K562 (cell line): ENCODE data around the gene ANKRD7. TPM values are rescaled to one million over a fixed set of nuclear protein-coding genes. Genes with fewer than 3 reads are reported as not detected.

Source experiments
- ATAC-seq: fragments of 200-7000 bp; cut with Tn5 transposase; 3 replicates; pipeline ENCODE4 v1.9.1; 2020; ENCODE audit warnings: moderate library complexity
- BruUV-seq: library from RNA; stranded (reverse); fragments of 400-500 nt; replicated peaks from 2 replicates; lab custom pipeline; 2021; lab: Mats Ljungman, UMichigan
- CTCF ChIA-PET: fragments of 300-600 bp; formaldehyde crosslinking; extraction: SDS; loops from one replicate; lab custom pipeline; 2021; ENCODE audit warnings: low intra/inter-chr PET ratio; lab: Yijun Ruan, JAX
- POLR2A ChIA-PET: fragments of 300-600, 350-650 bp; sonication (Branson Sonifier 250); formaldehyde crosslinking; extraction: SDS; loops from one replicate; lab custom pipeline; 2021; ENCODE audit warnings: antibody characterized with exemption, inconsistent platforms; lab: Yijun Ruan, JAX
- DNase-seq, 4 experiments: peaks; one replicate each; pipeline versions ENCODE4 v3.0.0 to v3.0.0-alpha.2; 2011 to 2018; ENCODE audit warnings: low spot score in 3 of 4, mixed read lengths in 3 of 4; ENCODE audit errors: extremely low read depth in 1 of 4
- FAIRE-seq: peaks from 2 replicates; lab custom pipeline; 2011; peaks lifted over from hg19 to GRCh38; lab: Jason Lieb, UNC
- H2AFZ ChIP-seq: 2 replicates; pipeline ENCODE4 v1.6.0; 2011; ENCODE audit warnings: low read depth, low read length, control low read depth, inconsistent platforms
- H3K27ac ChIP-seq: fragments of 200-600 bp; 3 replicates; pipeline ENCODE4 v1.8.0; 2011; ENCODE audit warnings: low read depth, mild to moderate bottlenecking, control low read depth, inconsistent platforms, low read length, moderate library complexity, mixed read lengths; ENCODE audit errors: extremely low read depth
- H3K27me3 ChIP-seq, 2 experiments: fragments of 300-600 bp in 1 of 2; 2 replicates in 1 of 2; 3 replicates in 1 of 2; pipeline versions ENCODE4 v1.6.0 to v1.8.0; 2011; ENCODE audit warnings: inconsistent platforms in 2 of 2, low read length in 2 of 2, mild to moderate bottlenecking in 1 of 2, mixed read lengths in 1 of 2, moderate library complexity in 1 of 2; ENCODE audit not compliant: control insufficient read depth in 2 of 2, insufficient read depth in 2 of 2
- H3K36me3 ChIP-seq: fragments of 300-600 bp; 3 replicates; pipeline ENCODE4 v1.8.0; 2011; ENCODE audit warnings: mild to moderate bottlenecking, low read length, inconsistent platforms; ENCODE audit not compliant: control insufficient read depth, insufficient read depth
- H3K4me1 ChIP-seq, 2 experiments: fragments of 200-600 bp in 1 of 2; replicated peaks in 1 of 2; 2 replicates in 1 of 2; 3 replicates in 1 of 2; pipeline versions ENCODE4 v1.5.1 to v1.8.0; 2011; ENCODE audit warnings: inconsistent platforms in 2 of 2, low read length in 2 of 2, mild to moderate bottlenecking in 1 of 2, mixed read lengths in 1 of 2, moderate library complexity in 1 of 2; ENCODE audit not compliant: control insufficient read depth in 2 of 2, insufficient read depth in 2 of 2
- H3K4me2 ChIP-seq: 2 replicates; pipeline ENCODE4 v1.6.1; 2011; ENCODE audit warnings: low read length, control low read depth, inconsistent platforms, mixed read lengths; ENCODE audit not compliant: insufficient read depth
- H3K4me3 ChIP-seq: fragments of 200-600 bp; sonication (generic), shearing (Covaris generic); 2 replicates; pipeline ENCODE4 v1.5.1; 2016; ENCODE audit warnings: control low read depth, inconsistent platforms
- H3K79me2 ChIP-seq: fragments of 200-600 bp; 3 replicates; pipeline ENCODE4 v1.8.0; 2011; ENCODE audit warnings: low read length, inconsistent platforms; ENCODE audit not compliant: control insufficient read depth, insufficient read depth
- H3K9ac ChIP-seq, 2 experiments: 2 replicates each; pipeline versions ENCODE4 v1.6.0 to v1.6.1; 2011; ENCODE audit warnings: low read depth in 2 of 2, low read length in 2 of 2, control low read depth in 1 of 2, inconsistent platforms in 1 of 2, mild to moderate bottlenecking in 1 of 2, mixed read lengths in 1 of 2; ENCODE audit not compliant: insufficient read depth in 1 of 2
- H3K9me1 ChIP-seq: one replicate; pipeline ENCODE4 v1.6.0; 2011; ENCODE audit warnings: inconsistent platforms, mild to moderate bottlenecking, low read length, moderate library complexity; ENCODE audit not compliant: control insufficient read depth, insufficient read depth
- H3K9me3 ChIP-seq: replicated peaks from 2 replicates; pipeline ENCODE4 v1.5.1; 2011; ENCODE audit warnings: low read depth, low read length, inconsistent platforms; ENCODE audit not compliant: control insufficient read depth, insufficient read depth
- H4K20me1 ChIP-seq: replicated peaks from 2 replicates; pipeline ENCODE4 v1.6.1; 2011; ENCODE audit warnings: low read length, inconsistent platforms, mixed read lengths; ENCODE audit not compliant: control insufficient read depth, insufficient read depth
- C11orf30 ChIP-seq: fragments of 450-650 bp; IDR thresholded peaks from 2 replicates; pipeline ENCODE4 v1.6.1; 2016; ENCODE audit warnings: low read depth, mild to moderate bottlenecking
- CBFA2T3 ChIP-seq: fragments of 450-650 bp; IDR thresholded peaks from 2 replicates; pipeline ENCODE4 v1.6.1; 2017
- ELF1 ChIP-seq: fragments of 200-800 bp; sonication (Bioruptor generic); IDR thresholded peaks from 2 replicates; pipeline ENCODE4 v1.6.1; 2016; ENCODE audit warnings: missing genetic modification characterization, missing compliant biosample characterization
- ETV5 ChIP-seq: sonication (generic); formaldehyde crosslinking; IDR thresholded peaks from 2 replicates; pipeline ENCODE4 v1.4.0; 2020; ENCODE audit warnings: low read depth, mild to moderate bottlenecking, missing genetic modification reagents
- HIVEP1 ChIP-seq: fragments of 250-450 bp; sonication (Bioruptor Pico); IDR thresholded peaks from 2 replicates; pipeline ENCODE4 v1.4.0; 2020; ENCODE audit warnings: mild to moderate bottlenecking
- HOMEZ ChIP-seq: fragments of 250-450 bp; sonication (Bioruptor Pico); IDR thresholded peaks from 2 replicates; pipeline ENCODE4 v1.4.0; 2020; ENCODE audit warnings: mild to moderate bottlenecking, moderate library complexity
- RNF2 ChIP-seq: sonication (generic); IDR thresholded peaks from 2 replicates; pipeline ENCODE4 v1.6.1; 2016
- SRSF3 ChIP-seq: fragments of 200-400 bp; formaldehyde crosslinking; IDR thresholded peaks from 2 replicates; pipeline ENCODE4 v1.6.1; 2016; ENCODE audit warnings: mild to moderate bottlenecking, low read length, moderate library complexity; ENCODE audit not compliant: insufficient read depth
- STAG1 ChIP-seq: sonication (generic); formaldehyde crosslinking; IDR thresholded peaks from 2 replicates; pipeline ENCODE4 v1.5.0; 2020; ENCODE audit warnings: missing genetic modification reagents, borderline replicate concordance
- TRIM28 ChIP-seq: fragments of 450-650 bp; IDR thresholded peaks from 2 replicates; pipeline ENCODE4 v1.6.1; 2017
- ZBTB7A ChIP-seq: IDR thresholded peaks from 2 replicates; pipeline ENCODE4 v1.6.1; 2011; ENCODE audit warnings: low read depth, mild to moderate bottlenecking, low read length, moderate library complexity, borderline replicate concordance; ENCODE audit not compliant: control insufficient read depth
- ZEB2 ChIP-seq: fragments of 450-650 bp; IDR thresholded peaks from 2 replicates; pipeline ENCODE4 v1.6.1; 2016
- WGBS: fragments of 100-300 bp; shearing (Covaris generic); methylation state at CpG from one replicate; pipeline ENCODE4 v1.1.6; 2016; ENCODE audit warnings: low coverage, mixed read lengths; ENCODE audit not compliant: insufficient coverage; ENCODE audit errors: missing lambda C conversion rate; 5-methylcytosine and 5-hydroxymethylcytosine counted together
- in situ Hi-C: fragments of 300-500 bp; cut with MboI; formaldehyde crosslinking; loops from 4 replicates; pipeline ENCODE4 v1.15.0; 2018; ENCODE audit warnings: inconsistent platforms, mixed read lengths
- intact Hi-C: fragments of 100-400 bp; cut with micrococcal nuclease; formaldehyde crosslinking; loops from 2 replicates; pipeline ENCODE4 v1.14.2; 2022
- polyA plus RNA-seq, 8 experiments: library from polyadenylated mRNA; depleted of rRNA in 4 of 8; stranded (reverse) in 5 of 8; unstranded in 3 of 8; fragments of >200 nt; fragmentation: Nextera tagmentation in 2 of 8; fragmentation: Illumina TruSeq in 1 of 8; extraction: Ambion mirVana in 2 of 8; extraction: Trizol in 1 of 8; gene quantifications; 2 replicates each; pipeline versions ENCODE4 v1.2.1 to v1.2.3, GENCODE V29; 2011 to 2014; ENCODE audit warnings: inconsistent platforms in 1 of 8, missing spikeins in 1 of 8
- total RNA-seq, 7 experiments: library from RNA; depleted of rRNA in 6 of 7; stranded (reverse); fragments of >200 nt in 6 of 7; fragmentation: Illumina TruSeq in 2 of 7; extraction: Trizol in 2 of 7; gene quantifications; 2 replicates each; pipeline versions ENCODE4 v1.2.1 to v1.2.3, GENCODE V29; 2011 to 2021; ENCODE audit warnings: low replicate concordance in 1 of 7
- TF ChIP-seq, protein P1 (sequence below): sonication (generic); formaldehyde crosslinking; IDR thresholded peaks from 2 replicates; pipeline ENCODE4 v1.8.0; 2022; ENCODE audit warnings: missing genetic modification reagents, mild to moderate bottlenecking, borderline replicate concordance

Gene ANKRD7
- total and polyA plus RNA-seq, 9 of the 15 experiments (the other 6 are each of a cell fraction or from before 2014, with no cell fraction given) = 0.33 TPM; not detected in 8

DNA sequence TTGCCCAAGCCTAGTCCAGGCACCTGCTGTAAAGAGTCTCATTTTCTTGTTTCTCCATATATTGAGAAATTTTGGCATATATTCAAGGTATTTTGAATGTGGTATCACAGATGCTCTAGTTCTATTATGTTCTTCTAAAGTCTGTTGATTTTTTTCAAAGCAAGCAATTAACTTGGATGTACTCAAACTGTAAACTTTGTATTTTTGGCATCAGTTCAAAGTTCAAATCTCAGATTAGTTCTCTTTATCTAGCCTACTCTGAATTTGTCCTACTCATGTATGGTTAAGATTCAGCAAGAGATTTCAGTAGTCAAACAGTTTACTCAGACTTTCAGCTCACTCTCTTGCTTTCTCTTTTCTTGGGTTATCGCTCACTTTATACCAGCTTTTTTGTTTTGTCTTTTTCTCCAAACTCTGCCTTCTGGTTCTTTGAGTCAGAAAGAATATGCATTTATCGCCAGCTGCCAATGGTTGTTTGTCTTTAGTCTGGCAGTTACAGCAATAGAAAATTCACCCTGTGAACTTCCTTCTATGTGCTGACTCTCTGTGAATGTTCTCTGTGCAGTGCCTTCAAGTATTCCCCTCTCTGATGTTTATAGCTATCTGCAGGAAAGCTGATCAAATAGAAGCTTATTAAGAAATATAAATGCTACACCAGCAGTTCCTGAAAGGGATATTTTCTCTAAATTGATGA is 56.0 kb downstream of the ANKRD7 start:
- no peaks in the 10 kb centered on the region for H3K36me3 ChIP-seq
- H3K27ac ChIP-seq = no peak overlapping the region
- in situ Hi-C loops = no loop called here
- ChIA-PET CTCF (no interaction called here), POLR2A (no interaction called here)
- H3K9me1 ChIP-seq = no peaks in the 10 kb centered on the region
- intact Hi-C loops = no loop called here
- H3K4me2 ChIP-seq = no peak overlapping the region
- peaks cover 3% of the 10 kb centered on the region; the same call in 1 of the 2 replicates for H3K9me3 ChIP-seq
- H2AFZ ChIP-seq = no peak overlapping the region
- FAIRE-seq (no peak), DNase-seq (no peak), ATAC-seq (no peak)
- H3K79me2 ChIP-seq = no peaks in the 10 kb centered on the region
- H3K4me3 ChIP-seq = no peak overlapping the region
- no peak overlapping the region for H3K9ac ChIP-seq
- H4K20me1 ChIP-seq = no peaks in the 10 kb centered on the region
- H3K27me3 ChIP-seq = no peaks in the 10 kb centered on the region
- H3K4me1 ChIP-seq = no peaks in the 10 kb centered on the region
- BruUV-seq = no TSS peak
- TF ChIP-seq ELF1 (tag) (no peak), STAG1 (no peak), ZEB2 (no peak), RNF2 (no peak)
- whole genome bisulfite sequencing = 0% methylated on average over 2 of the region's 2 CpGs

DNA sequence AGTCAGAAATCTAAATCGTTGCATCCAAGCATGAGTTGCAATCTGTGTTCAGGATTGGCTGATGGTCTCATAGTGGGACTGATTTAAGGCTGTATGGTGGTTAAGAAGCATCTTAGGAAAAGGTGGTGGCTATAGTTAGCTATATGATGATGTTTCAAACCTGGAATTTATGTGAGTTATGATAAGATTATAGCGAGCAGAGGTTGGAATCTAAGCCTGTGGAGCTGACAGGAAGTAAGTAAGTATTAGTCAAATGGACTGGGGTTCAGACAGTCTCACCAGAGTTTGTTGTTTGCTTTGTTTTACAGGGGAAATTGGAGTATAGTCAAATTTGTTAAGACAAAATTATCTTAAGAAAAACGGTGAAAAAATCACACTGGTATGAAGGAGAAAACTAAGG is 56.7 kb downstream of the ANKRD7 start:
- Histone ChIP-seq H3K4me2 (no peak overlapping the region), H3K9ac (no peak overlapping the region), H2AFZ (no peak overlapping the region), H3K36me3 (no peaks in the 10 kb centered on the region), H3K27ac (no peak overlapping the region), H3K9me3 (peaks cover 3% of the 10 kb centered on the region; the same call in 1 of the 2 replicates), H3K9me1 (no peaks in the 10 kb centered on the region), H3K4me3 (no peak overlapping the region), H3K4me1 (no peaks in the 10 kb centered on the region), H3K79me2 (no peaks in the 10 kb centered on the region), H3K27me3 (no peaks in the 10 kb centered on the region), H4K20me1 (no peaks in the 10 kb centered on the region)
- CTCF ChIA-PET = no interaction called here
- WGBS = 0% methylated on average over 3 of the region's 3 CpGs
- no peak for DNase-seq
- ATAC-seq = no peak
- no peak for FAIRE-seq
- no TSS peak for BruUV-seq
- in situ Hi-C loops (no loop called here), intact Hi-C loops (no loop called here)
- POLR2A ChIA-PET = interaction anchor here (0.5 kb wide), 1 partner anchor 477 kb away, joined by 3 read pairs; no protein-coding TSS in a partner anchor
- TF ChIP-seq TRIM28 (no peak), HOMEZ (no peak), CBFA2T3 (no peak), ETV5 (no peak), SRSF3 (no peak), ZBTB7A (no peak), HIVEP1 (no peak), C11orf30 (no peak)
- TF ChIP-seq, protein P1, sequence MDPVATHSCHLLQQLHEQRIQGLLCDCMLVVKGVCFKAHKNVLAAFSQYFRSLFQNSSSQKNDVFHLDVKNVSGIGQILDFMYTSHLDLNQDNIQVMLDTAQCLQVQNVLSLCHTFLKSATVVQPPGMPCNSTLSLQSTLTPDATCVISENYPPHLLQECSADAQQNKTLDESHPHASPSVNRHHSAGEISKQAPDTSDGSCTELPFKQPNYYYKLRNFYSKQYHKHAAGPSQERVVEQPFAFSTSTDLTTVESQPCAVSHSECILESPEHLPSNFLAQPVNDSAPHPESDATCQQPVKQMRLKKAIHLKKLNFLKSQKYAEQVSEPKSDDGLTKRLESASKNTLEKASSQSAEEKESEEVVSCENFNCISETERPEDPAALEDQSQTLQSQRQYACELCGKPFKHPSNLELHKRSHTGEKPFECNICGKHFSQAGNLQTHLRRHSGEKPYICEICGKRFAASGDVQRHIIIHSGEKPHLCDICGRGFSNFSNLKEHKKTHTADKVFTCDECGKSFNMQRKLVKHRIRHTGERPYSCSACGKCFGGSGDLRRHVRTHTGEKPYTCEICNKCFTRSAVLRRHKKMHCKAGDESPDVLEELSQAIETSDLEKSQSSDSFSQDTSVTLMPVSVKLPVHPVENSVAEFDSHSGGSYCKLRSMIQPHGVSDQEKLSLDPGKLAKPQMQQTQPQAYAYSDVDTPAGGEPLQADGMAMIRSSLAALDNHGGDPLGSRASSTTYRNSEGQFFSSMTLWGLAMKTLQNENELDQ = no peak
